K562 (cell line): ENCODE measurements around the gene AKT1S1. TPM values are rescaled to one million over a fixed set of nuclear protein-coding genes. Genes with fewer than 3 reads are reported as not detected.

Experiments used
- BCOR ChIP-seq: fragments of 450-650 bp; IDR thresholded peaks from 2 replicates; pipeline ENCODE4 v1.6.1; 2016
- C11orf30 ChIP-seq: fragments of 450-650 bp; IDR thresholded peaks from 2 replicates; pipeline ENCODE4 v1.6.1; 2016; ENCODE audit warnings: low read depth, mild to moderate bottlenecking
- CBX2 ChIP-seq: fragments of 200-600 bp; sonication (generic); IDR thresholded peaks from one replicate; pipeline ENCODE4 v1.6.1; 2012; ENCODE audit warnings: mild to moderate bottlenecking, low read length, inconsistent platforms; ENCODE audit not compliant: insufficient read depth, poor library complexity, severe bottlenecking
- FOXA1 ChIP-seq: fragments of 450-650 bp; IDR thresholded peaks from 2 replicates; pipeline ENCODE4 v1.6.1; 2016; ENCODE audit warnings: mild to moderate bottlenecking, borderline replicate concordance
- FUS ChIP-seq: fragments of 200-400 bp; formaldehyde crosslinking; optimal IDR thresholded peaks from 2 replicates; pipeline ENCODE3; 2017; ENCODE audit warnings: low read depth, low read length
- NCOA1 ChIP-seq: fragments of 450-650 bp; IDR thresholded peaks from 2 replicates; pipeline ENCODE4 v1.6.1; 2016; ENCODE audit warnings: low read depth
- YY1 ChIP-seq, 3 experiments: IDR thresholded peaks; 2 replicates each; pipeline ENCODE4 v1.6.1; 2011; ENCODE audit warnings: low read length in 2 of 3, mild to moderate bottlenecking in 2 of 3, moderate library complexity in 2 of 3, borderline replicate concordance in 1 of 3, control low read depth in 1 of 3, low read depth in 1 of 3; ENCODE audit not compliant: insufficient read depth in 3 of 3, insufficient replicate concordance in 2 of 3, control insufficient read depth in 1 of 3, insufficient read length in 1 of 3; ENCODE audit errors: extremely low read depth in 1 of 3
- ZEB2 ChIP-seq: fragments of 450-650 bp; IDR thresholded peaks from 2 replicates; pipeline ENCODE4 v1.6.1; 2016
- ZFP1 ChIP-seq: fragments of 450-650 bp; formaldehyde crosslinking; IDR thresholded peaks from 2 replicates; pipeline ENCODE4 v1.4.0; 2020; ENCODE audit warnings: mild to moderate bottlenecking, mixed read lengths
- ZFP30 ChIP-seq: fragments of 250-450 bp; sonication (Bioruptor Pico); IDR thresholded peaks from 2 replicates; pipeline ENCODE4 v1.8.0; 2022; ENCODE audit warnings: moderate library complexity, mild to moderate bottlenecking, inconsistent platforms, borderline replicate concordance
- ZFPM2 ChIP-seq: fragments of 250-450 bp; sonication (Bioruptor Pico); IDR thresholded peaks from 2 replicates; pipeline ENCODE4 v1.5.1; 2022; ENCODE audit warnings: mild to moderate bottlenecking
- polyA plus RNA-seq, 8 experiments: library from polyadenylated mRNA; depleted of rRNA in 4 of 8; stranded (reverse) in 5 of 8; unstranded in 3 of 8; fragments of >200 nt; fragmentation: Nextera tagmentation in 2 of 8; fragmentation: Illumina TruSeq in 1 of 8; extraction: Ambion mirVana in 2 of 8; extraction: Trizol in 1 of 8; gene quantifications; 2 replicates each; pipeline versions ENCODE4 v1.2.1 to v1.2.3, GENCODE V29; 2011 to 2014; ENCODE audit warnings: inconsistent platforms in 1 of 8, missing spikeins in 1 of 8
- total RNA-seq, 7 experiments: library from RNA; depleted of rRNA in 6 of 7; stranded (reverse); fragments of >200 nt in 6 of 7; fragmentation: Illumina TruSeq in 2 of 7; extraction: Trizol in 2 of 7; gene quantifications; 2 replicates each; pipeline versions ENCODE4 v1.2.1 to v1.2.3, GENCODE V29; 2011 to 2021; ENCODE audit warnings: low replicate concordance in 1 of 7
- TF ChIP-seq, protein P1 (sequence below): IDR thresholded peaks from 2 replicates; pipeline ENCODE4 v1.6.1; 2011; ENCODE audit not compliant: insufficient read length; ENCODE audit errors: extremely low read depth
- TF ChIP-seq, protein P2 (sequence below): fragments of 450-650 bp; IDR thresholded peaks from 2 replicates; pipeline ENCODE4 v1.7.1; 2018; ENCODE audit warnings: mild to moderate bottlenecking, low read depth; ENCODE audit not compliant: partially characterized antibody
- TF ChIP-seq, protein P3 (sequence below): fragments of 450-650 bp; formaldehyde crosslinking; conservative IDR thresholded peaks from 2 replicates; pipeline ENCODE4 v1.4.0; 2022; ENCODE audit warnings: mild to moderate bottlenecking, missing genetic modification characterization
- TF ChIP-seq, protein P4 (sequence below), 2 experiments: fragments of 450-650 bp; conservative IDR thresholded peaks; 2 replicates each; pipeline ENCODE4 v1.6.1; 2017; ENCODE audit warnings: mild to moderate bottlenecking in 2 of 2, moderate library complexity in 2 of 2
- TF ChIP-seq, protein P5 (sequence below): fragments of 250-450 bp; sonication (Bioruptor Pico); IDR thresholded peaks from 2 replicates; pipeline ENCODE4 v1.4.0; 2020; ENCODE audit warnings: mild to moderate bottlenecking, moderate library complexity

The AKT1S1 gene
- total and polyA plus RNA-seq, 9 of the 15 experiments (the other 6 are each of a cell fraction or from before 2014, with no cell fraction given) = 1.2 to 50.3 (median 17.1) TPM

DNA sequence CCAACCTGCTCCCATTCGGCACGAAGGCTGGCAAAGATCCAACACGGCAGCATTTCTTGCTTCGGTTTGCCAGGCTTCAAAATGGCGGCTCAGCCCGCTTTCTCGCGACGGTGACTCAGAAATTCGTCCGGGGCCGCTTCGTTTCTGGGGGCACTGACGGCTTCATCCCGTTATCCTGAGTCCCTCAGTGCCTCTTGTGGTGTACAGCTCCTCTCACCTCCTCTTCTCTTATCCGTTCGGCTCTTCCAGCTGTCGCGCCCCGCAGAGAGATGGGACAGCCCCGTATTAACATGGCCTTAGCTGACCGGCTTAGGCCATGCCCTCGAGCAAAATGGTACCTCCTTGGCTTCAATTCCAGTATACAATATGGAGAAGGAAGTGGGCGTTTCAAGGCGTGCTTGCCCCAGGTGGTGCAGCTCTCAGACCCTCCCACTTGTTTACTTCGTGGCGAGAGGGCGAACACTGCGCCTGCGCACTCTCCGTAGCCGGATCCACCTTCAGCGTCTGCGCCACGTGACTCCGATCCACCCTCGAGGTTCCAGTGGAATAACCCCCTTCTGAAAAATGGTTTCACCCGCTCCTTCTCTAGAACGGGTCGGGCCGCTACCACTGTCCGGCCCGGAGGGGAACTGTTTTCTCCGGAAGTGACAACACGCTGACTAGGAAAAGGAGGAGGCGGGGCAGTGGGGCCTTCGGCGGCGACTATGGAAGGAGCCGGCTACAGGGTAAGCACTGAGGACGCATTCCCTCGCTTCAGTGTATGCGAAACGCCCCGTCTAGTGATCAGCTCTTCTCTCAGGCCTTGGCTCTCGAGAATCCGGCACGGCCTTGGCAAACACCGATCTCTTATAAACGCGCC lies at the start of gene AKT1S1, which contains the start of gene TBC1D17 (continued):
- TF ChIP-seq, protein P1, sequence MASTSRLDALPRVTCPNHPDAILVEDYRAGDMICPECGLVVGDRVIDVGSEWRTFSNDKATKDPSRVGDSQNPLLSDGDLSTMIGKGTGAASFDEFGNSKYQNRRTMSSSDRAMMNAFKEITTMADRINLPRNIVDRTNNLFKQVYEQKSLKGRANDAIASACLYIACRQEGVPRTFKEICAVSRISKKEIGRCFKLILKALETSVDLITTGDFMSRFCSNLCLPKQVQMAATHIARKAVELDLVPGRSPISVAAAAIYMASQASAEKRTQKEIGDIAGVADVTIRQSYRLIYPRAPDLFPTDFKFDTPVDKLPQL = no peak
- peak; percentile 68 for TF ChIP-seq C11orf30
- TF ChIP-seq, protein P2, sequence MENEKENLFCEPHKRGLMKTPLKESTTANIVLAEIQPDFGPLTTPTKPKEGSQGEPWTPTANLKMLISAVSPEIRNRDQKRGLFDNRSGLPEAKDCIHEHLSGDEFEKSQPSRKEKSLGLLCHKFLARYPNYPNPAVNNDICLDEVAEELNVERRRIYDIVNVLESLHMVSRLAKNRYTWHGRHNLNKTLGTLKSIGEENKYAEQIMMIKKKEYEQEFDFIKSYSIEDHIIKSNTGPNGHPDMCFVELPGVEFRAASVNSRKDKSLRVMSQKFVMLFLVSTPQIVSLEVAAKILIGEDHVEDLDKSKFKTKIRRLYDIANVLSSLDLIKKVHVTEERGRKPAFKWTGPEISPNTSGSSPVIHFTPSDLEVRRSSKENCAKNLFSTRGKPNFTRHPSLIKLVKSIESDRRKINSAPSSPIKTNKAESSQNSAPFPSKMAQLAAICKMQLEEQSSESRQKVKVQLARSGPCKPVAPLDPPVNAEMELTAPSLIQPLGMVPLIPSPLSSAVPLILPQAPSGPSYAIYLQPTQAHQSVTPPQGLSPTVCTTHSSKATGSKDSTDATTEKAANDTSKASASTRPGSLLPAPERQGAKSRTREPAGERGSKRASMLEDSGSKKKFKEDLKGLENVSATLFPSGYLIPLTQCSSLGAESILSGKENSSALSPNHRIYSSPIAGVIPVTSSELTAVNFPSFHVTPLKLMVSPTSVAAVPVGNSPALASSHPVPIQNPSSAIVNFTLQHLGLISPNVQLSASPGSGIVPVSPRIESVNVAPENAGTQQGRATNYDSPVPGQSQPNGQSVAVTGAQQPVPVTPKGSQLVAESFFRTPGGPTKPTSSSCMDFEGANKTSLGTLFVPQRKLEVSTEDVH = peak; percentile 39
- no peak for TF ChIP-seq ZEB2
- TF ChIP-seq, protein P3, sequence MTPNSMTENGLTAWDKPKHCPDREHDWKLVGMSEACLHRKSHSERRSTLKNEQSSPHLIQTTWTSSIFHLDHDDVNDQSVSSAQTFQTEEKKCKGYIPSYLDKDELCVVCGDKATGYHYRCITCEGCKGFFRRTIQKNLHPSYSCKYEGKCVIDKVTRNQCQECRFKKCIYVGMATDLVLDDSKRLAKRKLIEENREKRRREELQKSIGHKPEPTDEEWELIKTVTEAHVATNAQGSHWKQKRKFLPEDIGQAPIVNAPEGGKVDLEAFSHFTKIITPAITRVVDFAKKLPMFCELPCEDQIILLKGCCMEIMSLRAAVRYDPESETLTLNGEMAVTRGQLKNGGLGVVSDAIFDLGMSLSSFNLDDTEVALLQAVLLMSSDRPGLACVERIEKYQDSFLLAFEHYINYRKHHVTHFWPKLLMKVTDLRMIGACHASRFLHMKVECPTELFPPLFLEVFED (CRISPR knock-in tag) = 0 out of 2 replicates have a peak, but pooled peaks have one; percentile 44
- TF ChIP-seq ZFPM2 (CRISPR knock-in tag) = no peak
- no peak for TF ChIP-seq ZFP30
- TF ChIP-seq BCOR = no peak
- TF ChIP-seq, protein P4, sequence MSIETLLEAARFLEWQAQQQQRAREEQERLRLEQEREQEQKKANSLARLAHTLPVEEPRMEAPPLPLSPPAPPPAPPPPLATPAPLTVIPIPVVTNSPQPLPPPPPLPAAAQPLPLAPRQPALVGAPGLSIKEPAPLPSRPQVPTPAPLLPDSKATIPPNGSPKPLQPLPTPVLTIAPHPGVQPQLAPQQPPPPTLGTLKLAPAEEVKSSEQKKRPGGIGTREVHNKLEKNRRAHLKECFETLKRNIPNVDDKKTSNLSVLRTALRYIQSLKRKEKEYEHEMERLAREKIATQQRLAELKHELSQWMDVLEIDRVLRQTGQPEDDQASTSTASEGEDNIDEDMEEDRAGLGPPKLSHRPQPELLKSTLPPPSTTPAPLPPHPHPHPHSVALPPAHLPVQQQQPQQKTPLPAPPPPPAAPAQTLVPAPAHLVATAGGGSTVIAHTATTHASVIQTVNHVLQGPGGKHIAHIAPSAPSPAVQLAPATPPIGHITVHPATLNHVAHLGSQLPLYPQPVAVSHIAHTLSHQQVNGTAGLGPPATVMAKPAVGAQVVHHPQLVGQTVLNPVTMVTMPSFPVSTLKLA (conservative IDR thresholded peaks at IDR 0.05) = peak; percentile 100
- TF ChIP-seq FOXA1 = no peak
- TF ChIP-seq YY1 (IDR thresholded peaks at IDR 0.05; ENCODE audit: borderline replicate concordance in 1 of 3, control insufficient read depth in 1 of 3, extremely low read depth in 1 of 3, insufficient read depth in 3 of 3, insufficient read length in 1 of 3, insufficient replicate concordance in 2 of 3, low read depth in 1 of 3, low read length in 2 of 3) = peak; percentile 80 to 93 (median 87)
- no peak for TF ChIP-seq CBX2
- TF ChIP-seq, protein P5, sequence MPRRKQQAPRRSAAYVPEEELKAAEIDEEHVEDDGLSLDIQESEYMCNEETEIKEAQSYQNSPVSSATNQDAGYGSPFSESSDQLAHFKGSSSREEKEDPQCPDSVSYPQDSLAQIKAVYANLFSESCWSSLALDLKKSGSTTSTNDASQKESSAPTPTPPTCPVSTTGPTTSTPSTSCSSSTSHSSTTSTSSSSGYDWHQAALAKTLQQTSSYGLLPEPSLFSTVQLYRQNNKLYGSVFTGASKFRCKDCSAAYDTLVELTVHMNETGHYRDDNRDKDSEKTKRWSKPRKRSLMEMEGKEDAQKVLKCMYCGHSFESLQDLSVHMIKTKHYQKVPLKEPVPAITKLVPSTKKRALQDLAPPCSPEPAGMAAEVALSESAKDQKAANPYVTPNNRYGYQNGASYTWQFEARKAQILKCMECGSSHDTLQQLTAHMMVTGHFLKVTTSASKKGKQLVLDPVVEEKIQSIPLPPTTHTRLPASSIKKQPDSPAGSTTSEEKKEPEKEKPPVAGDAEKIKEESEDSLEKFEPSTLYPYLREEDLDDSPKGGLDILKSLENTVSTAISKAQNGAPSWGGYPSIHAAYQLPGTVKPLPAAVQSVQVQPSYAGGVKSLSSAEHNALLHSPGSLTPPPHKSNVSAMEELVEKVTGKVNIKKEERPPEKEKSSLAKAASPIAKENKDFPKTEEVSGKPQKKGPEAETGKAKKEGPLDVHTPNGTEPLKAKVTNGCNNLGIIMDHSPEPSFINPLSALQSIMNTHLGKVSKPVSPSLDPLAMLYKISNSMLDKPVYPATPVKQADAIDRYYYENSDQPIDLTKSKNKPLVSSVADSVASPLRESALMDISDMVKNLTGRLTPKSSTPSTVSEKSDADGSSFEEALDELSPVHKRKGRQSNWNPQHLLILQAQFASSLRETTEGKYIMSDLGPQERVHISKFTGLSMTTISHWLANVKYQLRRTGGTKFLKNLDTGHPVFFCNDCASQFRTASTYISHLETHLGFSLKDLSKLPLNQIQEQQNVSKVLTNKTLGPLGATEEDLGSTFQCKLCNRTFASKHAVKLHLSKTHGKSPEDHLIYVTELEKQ (CRISPR knock-in tag) = no peak
- no peak for TF ChIP-seq ZFP1 (CRISPR knock-in tag)
- no peak for TF ChIP-seq FUS
- no peak for TF ChIP-seq NCOA1
